Left colon (tissue), 2 donors: ENCODE measurements around the gene NBPF3. TPM values are rescaled to one million over a fixed set of nuclear protein-coding genes. Genes with fewer than 3 reads are reported as not detected.

Experiments used
- ATAC-seq: fragments of 200-7000 bp; cut with Tn5 transposase; one replicate; pipeline ENCODE4 v1.9.1; 2020; ENCODE audit warnings: mild to moderate bottlenecking, moderate library complexity
- DNase-seq, 2 donors: peaks; one replicate each; pipeline ENCODE4 v3.0.0-alpha.2; 2020
- intact Hi-C, 2 donors: fragments of 100-400 bp; cut with DNase I in 1 of 2; cut with micrococcal nuclease in 1 of 2; formaldehyde crosslinking; loops; one replicate each; pipeline versions ENCODE4 v1.11.2 to v1.14.0; 2022; cut with DNase I, micrococcal nuclease
- total RNA-seq, 2 donors: library from RNA; stranded (reverse); fragmentation: NEBNext Ultra II Directional; extraction: Animal tissue kit (Norgen Biotek cat#: 25700); gene quantifications; one replicate each; pipeline ENCODE4 v1.2.1, GENCODE V29; 2021
- donor health status: DM: no; HTN: no; CAD: no.
- donor health status: DM: yes; HTN: yes; CAD: no.

The NBPF3 gene
- total RNA-seq, 2 donors from 2014 or later = 4.4 to 9.5 TPM

DNA sequence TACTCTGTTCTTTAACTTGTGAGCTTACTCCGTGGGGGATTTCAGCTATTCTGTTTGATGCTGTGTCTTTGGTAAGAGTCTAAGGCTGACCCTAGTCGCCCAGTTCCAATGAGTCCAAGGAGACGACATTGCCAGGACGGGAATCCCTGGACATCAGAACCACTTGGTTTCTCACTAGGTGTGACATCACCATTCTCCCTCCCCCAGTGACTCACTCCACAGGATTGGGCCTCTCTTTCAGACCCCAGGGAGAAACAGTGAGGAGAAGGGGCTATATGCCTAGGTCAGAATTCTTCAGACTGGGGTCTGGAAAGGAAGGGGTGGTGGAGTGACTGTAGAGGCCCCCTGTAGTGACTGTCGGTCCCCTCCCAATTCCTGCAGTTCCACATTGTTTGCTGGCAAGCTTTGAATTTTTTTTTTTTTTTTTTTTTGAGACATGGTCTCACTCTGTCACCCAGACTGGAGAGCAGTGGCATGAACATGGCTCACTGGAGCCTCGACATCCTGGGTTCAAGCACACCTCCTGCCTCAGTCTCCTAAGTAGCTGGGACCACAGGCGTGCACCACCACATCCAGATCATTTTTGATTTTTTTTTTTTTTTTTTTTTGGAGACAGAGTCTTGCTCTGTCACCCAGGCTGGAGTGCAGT lies 90.6 kb downstream of the NBPF3 start:
- DNase-seq (no peak), ATAC-seq (no peak)
- intact Hi-C loops = no loop called here

DNA sequence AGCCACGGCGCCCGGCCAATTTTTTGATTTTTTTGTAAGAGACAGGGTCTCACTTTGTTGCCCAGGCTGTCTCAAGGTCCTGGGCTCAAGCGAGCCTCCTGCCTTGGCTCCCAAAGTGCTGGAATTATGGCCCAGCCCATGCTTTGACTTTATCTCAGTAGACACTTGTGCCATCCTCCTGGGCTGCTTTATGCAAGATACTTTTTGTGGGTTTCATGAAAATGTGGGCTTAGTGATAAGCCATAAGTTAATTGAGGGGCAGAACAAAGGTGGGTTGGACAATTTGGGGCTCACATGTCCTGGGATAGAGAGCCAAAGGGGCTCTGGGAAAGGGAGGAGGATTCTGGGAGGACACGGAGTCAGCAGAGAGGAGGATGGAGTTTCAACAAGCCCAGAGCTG lies 91.3 kb downstream of the NBPF3 start:
- DNase-seq (no peak), ATAC-seq (no peak)
- intact Hi-C loops = no loop called here

GRCh38 chr1:21532496-21532895 lies 92.6 kb downstream of the NBPF3 start:
- intact Hi-C loops = no loop called here
- peak; percentile 65 to 69 for DNase-seq
- peak; percentile 95 for ATAC-seq

- intact Hi-C loops = no loop called here
- ATAC-seq = no peak
- DNase-seq = no peak
These were observed 93.1 kb downstream of the NBPF3 start for GRCh38 chr1:21532992-21533534.

DNA sequence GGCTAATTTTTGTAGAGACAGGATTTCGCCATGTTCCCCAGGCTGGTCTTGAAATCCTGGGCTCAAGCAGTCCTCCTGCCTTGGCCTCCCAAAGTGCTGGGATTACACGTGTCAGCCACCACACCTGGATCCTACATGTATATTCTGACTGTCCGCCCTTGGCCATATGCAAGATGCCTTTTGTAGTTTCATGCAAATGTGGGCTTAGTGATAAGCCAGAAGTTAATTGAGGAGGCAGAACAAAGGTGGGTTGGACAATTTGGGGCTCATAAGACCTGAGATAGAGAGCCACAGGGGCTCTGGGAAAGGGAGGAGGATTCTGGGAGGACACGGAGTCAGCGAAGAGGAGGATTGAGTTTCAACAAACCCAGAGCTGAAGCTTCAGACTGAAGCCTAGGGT lies 94.2 kb downstream of the NBPF3 start:
- no peak for ATAC-seq
- DNase-seq = no peak
- intact Hi-C loops = no loop called here

Other genes starting within 250 kb of the NBPF3 start
- 100 to 1,000 TPM; 110 to 165 TPM for gene ECE1, start 149.7 kb upstream of the NBPF3 start, total RNA-seq
- gene ALPL, start 69.3 kb downstream of the NBPF3 start, total RNA-seq = 1 to 10 TPM; 1.6 to 1.9 TPM
- gene RAP1GAP, start 229.2 kb downstream of the NBPF3 start, total RNA-seq = 10 to 100 TPM; 45.2 to 53.1 TPM